IPS DF 19.7 (cell line): ENCODE data around the gene SEMA7A.
A peak's percentile ranks its signal among the peaks of the same experiment; 100 is the strongest.

ENCODE experiments used
- DNase-seq: peaks from one replicate; pipeline ENCODE4 v3.0.0-alpha.2; 2013; ENCODE audit warnings: low read depth, low spot score

The SEMA7A gene

GRCh38 chr15:74451861-74452835, 18.4 kb upstream of the SEMA7A start:
- DNase-seq, result no peak

DNA sequence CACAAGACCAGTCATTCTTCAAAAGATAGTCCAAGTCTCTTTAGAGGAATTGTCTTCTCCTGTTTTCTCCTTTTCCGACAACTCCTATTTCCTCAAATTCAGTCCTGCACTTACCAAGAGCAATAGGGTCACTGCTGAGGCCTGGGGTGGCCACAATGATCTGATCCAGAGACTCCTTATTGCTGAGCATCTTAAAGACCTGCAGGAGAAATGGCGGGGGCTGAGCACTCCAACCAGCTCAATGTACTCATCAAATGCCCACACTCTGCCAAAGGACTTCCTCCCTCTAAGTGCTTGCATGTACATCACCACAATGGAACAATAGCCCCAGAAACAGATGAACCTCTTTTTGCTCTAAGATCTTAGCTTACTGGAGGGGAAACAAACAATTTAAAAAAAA, 17.6 kb upstream of the SEMA7A start:
- DNase-seq, result no peak

- no peak for DNase-seq
Measured at GRCh38 chr15:74449643-74450205, 16.0 kb upstream of the SEMA7A start.

DNA sequence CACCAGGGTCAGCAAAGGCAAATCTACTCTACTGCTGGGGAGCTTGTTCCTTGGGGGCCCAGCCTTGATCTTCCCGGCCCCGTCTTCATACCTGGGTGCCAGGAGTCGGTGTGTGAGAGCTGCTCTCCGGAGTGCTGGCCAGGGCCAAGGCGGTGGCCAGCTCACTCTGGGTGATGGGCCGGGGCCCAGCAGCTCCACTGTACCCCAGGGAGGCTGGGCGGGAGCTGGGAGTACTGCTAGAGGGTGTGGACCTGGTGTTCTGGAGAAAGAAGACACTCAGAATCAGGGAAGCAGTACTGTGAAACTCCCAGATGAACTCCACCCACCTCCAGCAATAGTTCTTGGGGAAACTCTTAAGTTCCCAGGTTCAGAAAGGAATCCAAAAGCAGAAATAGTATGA, 15.3 kb upstream of the SEMA7A start:
- DNase-seq, result no peak

DNA sequence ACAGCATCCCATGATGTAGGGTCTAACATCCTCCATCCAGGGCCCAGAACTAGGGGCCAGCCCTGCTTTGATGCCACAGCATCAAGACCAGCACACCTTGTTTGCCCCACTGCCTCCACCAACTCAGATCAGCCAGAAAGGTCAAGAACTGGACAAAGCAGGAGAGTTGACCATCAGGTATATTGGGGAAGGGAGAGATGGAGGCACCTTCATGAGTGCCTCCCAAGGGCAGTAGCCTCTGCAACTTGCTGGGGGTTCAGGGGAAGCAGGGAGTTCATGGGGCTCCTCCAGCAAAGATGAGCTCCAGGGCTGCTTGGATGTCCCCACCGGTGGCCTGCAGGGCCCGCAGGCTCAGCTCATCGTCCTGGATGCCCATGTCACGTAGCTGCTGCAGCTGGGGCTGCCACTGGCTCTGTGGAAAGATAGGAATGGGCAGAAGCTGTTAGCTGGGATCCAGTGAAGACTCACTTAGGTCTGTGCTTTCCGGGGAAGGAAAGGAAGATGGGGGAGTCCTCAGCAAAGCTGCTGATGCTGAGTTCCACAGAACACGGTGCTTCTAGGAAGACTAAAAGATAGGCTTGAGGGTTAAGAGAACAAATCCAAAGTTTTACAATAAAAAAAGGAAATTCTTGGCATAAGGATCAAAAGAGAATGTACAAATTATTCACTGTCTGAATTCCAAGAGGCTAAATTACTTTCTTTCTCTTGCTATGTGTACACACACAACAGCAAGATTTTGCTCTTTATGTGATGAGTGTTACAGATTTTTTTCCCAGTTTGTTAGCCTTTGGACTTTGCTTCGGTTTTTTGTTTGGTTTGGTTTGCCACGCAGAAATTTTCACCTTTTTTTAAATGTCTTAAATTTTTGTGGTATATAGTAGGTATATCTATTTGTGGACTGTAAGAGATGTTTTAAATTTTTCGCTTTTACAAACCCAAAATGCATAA, 12.3 kb upstream of the SEMA7A start:
- no peak for DNase-seq

GRCh38 chr15:74444106-74445062, 10.6 kb upstream of the SEMA7A start:
- DNase-seq, result no peak

GRCh38 chr15:74443100-74443909, 9.5 kb upstream of the SEMA7A start:
- no peak for DNase-seq

- DNase-seq, result no peak
Measured at GRCh38 chr15:74442604-74443003, 8.8 kb upstream of the SEMA7A start.

DNA sequence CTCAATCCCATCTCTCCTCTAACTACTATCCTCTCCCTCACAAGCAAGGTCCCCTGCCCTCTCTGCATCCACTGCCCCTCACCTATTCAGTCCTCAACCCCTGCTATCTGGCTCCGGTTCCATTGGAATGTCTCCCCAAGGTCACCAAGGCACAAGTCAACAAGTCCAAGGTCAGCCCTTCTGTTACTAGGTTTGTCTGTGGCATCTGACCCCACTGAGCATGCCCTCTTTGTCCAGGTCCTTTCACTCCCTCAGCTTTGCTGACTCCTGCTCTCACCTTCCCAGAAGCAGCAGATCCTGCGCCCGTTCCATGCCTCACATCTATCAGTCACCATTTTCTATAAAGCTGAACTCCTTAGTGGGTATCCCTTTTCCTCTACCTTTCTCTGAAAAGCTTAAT, 8.3 kb upstream of the SEMA7A start:
- no peak for DNase-seq

DNA sequence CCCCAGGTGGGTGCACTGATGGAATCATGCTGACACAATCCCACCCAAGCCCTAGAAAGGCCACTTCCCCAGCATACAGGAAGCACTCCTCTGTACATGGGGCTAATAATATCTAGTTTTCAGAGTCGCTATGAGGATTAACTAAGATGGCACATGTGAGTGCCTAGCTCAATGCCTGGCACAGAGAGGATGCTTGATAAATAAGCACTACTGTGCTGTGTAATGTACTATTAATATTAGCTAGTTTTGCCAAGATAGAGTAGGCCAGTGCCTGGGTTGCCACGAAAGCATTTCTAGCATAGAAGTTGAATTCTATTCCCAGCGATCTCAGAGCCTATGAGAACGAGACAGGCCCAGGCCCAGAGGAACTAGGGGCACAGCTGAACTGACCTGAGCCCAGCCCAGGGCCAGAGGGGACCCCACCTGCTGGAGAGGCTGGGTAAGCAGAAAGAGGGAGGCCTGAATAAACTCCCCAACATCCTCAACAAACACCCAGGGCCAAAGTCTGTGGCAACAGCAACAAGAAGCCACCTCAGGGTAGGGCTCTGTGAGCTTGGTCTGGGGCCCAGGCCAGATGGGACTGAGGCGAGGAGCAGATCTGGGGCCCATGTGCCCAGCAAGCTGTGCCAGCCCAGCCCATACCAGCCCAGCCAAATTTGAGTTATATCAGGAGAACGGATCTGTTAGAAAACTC, 7.6 kb upstream of the SEMA7A start:
- no peak for DNase-seq

GRCh38 chr15:74438721-74439316, 5.1 kb upstream of the SEMA7A start:
- DNase-seq, result peak; percentile 23

- no peak for DNase-seq
Measured at GRCh38 chr15:74438206-74438605, 4.4 kb upstream of the SEMA7A start.

- DNase-seq, result no peak
Measured at GRCh38 chr15:74434263-74435136, 742 bp upstream of the SEMA7A start.

- DNase-seq, result no peak
Measured at GRCh38 chr15:74432968-74433591, 678 bp downstream of the SEMA7A start.

- DNase-seq, result no peak
Measured at GRCh38 chr15:74432271-74432967, 1.3 kb downstream of the SEMA7A start.

DNA sequence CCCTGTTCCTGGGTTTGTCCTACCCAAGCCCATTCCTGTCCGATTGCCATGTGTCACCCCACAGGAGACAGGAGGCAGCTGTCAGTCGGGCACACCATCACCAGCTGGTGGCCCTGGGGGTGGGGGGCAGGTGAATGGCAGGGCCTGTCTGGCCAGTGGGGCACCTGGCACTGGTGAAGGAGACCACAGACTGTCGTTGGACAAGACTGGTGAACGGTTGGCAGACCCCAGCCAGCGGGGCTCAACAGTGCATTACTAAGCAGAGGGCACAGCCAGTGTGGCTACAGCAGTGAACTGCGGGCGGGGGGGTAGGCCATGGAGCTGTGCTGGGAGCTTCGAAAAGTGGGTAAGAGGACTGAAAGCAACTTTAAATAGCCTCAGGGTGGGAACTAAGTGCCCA, 2.1 kb downstream of the SEMA7A start:
- DNase-seq, result no peak

DNA sequence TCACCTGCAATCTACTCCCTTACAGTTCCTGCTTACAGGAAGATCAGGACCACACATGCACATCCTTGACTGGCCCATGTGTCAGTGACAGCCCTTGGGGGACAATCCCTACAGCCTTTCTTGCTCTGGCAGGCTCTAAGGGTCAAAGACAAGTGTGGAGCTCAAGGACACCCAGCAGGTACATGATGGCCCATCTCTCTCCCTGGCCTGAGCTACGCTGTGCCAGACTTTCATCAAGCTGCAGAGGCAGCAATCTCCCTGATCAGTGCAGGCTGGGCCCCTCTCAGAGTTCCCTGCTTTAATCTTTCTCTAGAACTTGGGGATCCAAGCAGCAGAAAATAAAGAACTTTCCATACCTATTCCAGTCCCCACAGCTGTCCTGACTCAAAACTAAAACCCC, 2.6 kb downstream of the SEMA7A start:
- DNase-seq, result no peak
